HepG2 (cell line): Measurements from ENCODE around the gene ABCC1.

Experiments used
- BRCA1 ChIP-seq: sonication (generic); formaldehyde crosslinking; IDR thresholded peaks from 2 replicates; pipeline ENCODE4 v1.4.0; 2020; ENCODE audit warnings: missing genetic modification reagents
- CTCF ChIP-seq: sonication (generic); formaldehyde crosslinking; IDR thresholded peaks from 2 replicates; pipeline ENCODE4 v1.5.0; 2020; ENCODE audit warnings: mild to moderate bottlenecking, missing genetic modification reagents, moderate library complexity
- HNRNPLL ChIP-seq: fragments of 200-400 bp; formaldehyde crosslinking; IDR thresholded peaks from 2 replicates; pipeline ENCODE4 v1.6.1; 2017; ENCODE audit warnings: mild to moderate bottlenecking, low read depth, low read length; ENCODE audit not compliant: poor library complexity, severe bottlenecking
- KLF6 ChIP-seq: IDR thresholded peaks from 2 replicates; pipeline ENCODE4 v1.8.0; 2016; ENCODE audit warnings: missing biosample characterization, missing genetic modification reagents
- MLXIP ChIP-seq: sonication (generic); formaldehyde crosslinking; IDR thresholded peaks from 2 replicates; pipeline ENCODE4 v1.9.0; 2021; ENCODE audit warnings: missing genetic modification reagents, borderline replicate concordance
- PBX2 ChIP-seq: IDR thresholded peaks from 2 replicates; pipeline ENCODE4 v1.6.1; 2016; ENCODE audit warnings: control low read depth
- TRAFD1 ChIP-seq: sonication (generic); formaldehyde crosslinking; IDR thresholded peaks from 2 replicates; pipeline ENCODE4 v1.5.1; 2020; ENCODE audit warnings: missing genetic modification reagents, mild to moderate bottlenecking, borderline replicate concordance
- ZNF609 ChIP-seq: sonication (generic); formaldehyde crosslinking; IDR thresholded peaks from 2 replicates; pipeline ENCODE4 v1.4.0; 2020; ENCODE audit warnings: mild to moderate bottlenecking, missing genetic modification reagents, borderline replicate concordance
- TF ChIP-seq, protein P1 (sequence below), 2 experiments: sonication (generic) in 1 of 2; formaldehyde crosslinking in 1 of 2; IDR thresholded peaks; 2 replicates each; pipeline versions ENCODE4 v1.5.1 to v1.6.1; 2011 to 2020; ENCODE audit warnings: borderline replicate concordance in 1 of 2, low read depth in 1 of 2, low read length in 1 of 2, mild to moderate bottlenecking in 1 of 2, missing genetic modification reagents in 1 of 2, moderate library complexity in 1 of 2

DNA sequence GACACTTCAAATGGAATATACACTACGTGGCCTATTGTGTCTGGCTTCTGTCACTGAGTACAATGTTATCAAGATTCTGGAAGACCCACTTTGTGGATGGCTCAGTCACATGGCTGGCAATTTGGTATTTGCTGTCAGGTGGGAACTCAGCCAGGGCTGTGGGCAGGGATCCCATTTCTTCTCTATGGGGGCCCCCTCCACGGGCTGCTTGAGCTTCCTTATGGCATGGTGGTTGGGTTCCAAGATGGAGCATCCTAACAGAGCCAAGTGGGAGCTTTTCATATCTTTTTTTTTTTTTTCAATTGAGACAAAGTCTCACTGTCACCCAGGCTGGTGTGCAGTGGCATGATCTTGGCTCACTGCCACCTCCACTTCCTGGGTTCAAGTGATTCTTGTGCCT, 43.0 kb upstream of the ABCC1 start:
- no peak for TF ChIP-seq MLXIP (CRISPR knock-in tag)
- no peak for TF ChIP-seq PBX2
- TF ChIP-seq CTCF (CRISPR knock-in tag): no peak
- TF ChIP-seq ZNF609 (CRISPR knock-in tag): no peak
- TF ChIP-seq, protein P1, sequence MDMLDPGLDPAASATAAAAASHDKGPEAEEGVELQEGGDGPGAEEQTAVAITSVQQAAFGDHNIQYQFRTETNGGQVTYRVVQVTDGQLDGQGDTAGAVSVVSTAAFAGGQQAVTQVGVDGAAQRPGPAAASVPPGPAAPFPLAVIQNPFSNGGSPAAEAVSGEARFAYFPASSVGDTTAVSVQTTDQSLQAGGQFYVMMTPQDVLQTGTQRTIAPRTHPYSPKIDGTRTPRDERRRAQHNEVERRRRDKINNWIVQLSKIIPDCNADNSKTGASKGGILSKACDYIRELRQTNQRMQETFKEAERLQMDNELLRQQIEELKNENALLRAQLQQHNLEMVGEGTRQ (IDR thresholded peaks at IDR 0.05; ENCODE audit: low read depth, low read length): no peak
- TF ChIP-seq, protein P1 (CRISPR knock-in tag; IDR thresholded peaks at IDR 0.05; ENCODE audit: borderline replicate concordance): no peak
- TF ChIP-seq KLF6 (CRISPR knock-in tag): no peak
- no peak for TF ChIP-seq HNRNPLL
- no peak for TF ChIP-seq TRAFD1
- no peak for TF ChIP-seq BRCA1 (CRISPR knock-in tag)
